Activated CD8-positive, alpha-beta T cell treated with anti-CD3 and anti-CD28 coated beads, Interleukin-2, amount 10 ng/mL, durations not matched to agents 7 days and 5 days (primary cell): Measurements from ENCODE around the gene PDSS1. TPM values are rescaled to one million over a fixed set of nuclear protein-coding genes. Genes with fewer than 3 reads are reported as not detected.
"Not testable (repeated sequence)": the region's sequence is repeated elsewhere in the genome, so short reads cannot be mapped to it uniquely, and the experiment has no call there.

Experiments used
- ATAC-seq: fragments of 150-1000 bp; cut with Tn5 transposase; one replicate; pipeline ENCODE4 v1.10.0; 2021; ENCODE audit warnings: moderate library complexity
- CTCF ChIA-PET: fragments of 350-600 bp; sonication (Branson Sonifier 250); formaldehyde crosslinking; loops from one replicate; lab custom pipeline; 2021; ENCODE audit warnings: antibody characterized with exemption; lab: Charles Lee
- POLR2A ChIA-PET: fragments of 350-600 bp; sonication (Branson Sonifier 250); formaldehyde crosslinking; loops from one replicate; lab custom pipeline; 2021; ENCODE audit warnings: antibody characterized with exemption; lab: Charles Lee
- DNase-seq: peaks from one replicate; pipeline ENCODE4 v3.0.0-alpha.2; 2020
- H3K27ac Mint-ChIP-seq: one replicate; pipeline ENCODE4 v1.8.0; 2021; ENCODE audit warnings: mild to moderate bottlenecking, mixed read lengths
- H3K27me3 Mint-ChIP-seq: one replicate; pipeline ENCODE4 v1.8.0; 2021; ENCODE audit warnings: low read depth, mixed read lengths
- H3K36me3 Mint-ChIP-seq: one replicate; pipeline ENCODE4 v1.8.0; 2021; ENCODE audit warnings: low read depth, mixed read lengths
- H3K4me1 Mint-ChIP-seq: one replicate; pipeline ENCODE4 v1.8.0; 2021; ENCODE audit warnings: low read depth, mixed read lengths
- H3K4me3 Mint-ChIP-seq: one replicate; pipeline ENCODE4 v1.8.0; 2021; ENCODE audit warnings: mild to moderate bottlenecking, mixed read lengths
- H3K9me3 Mint-ChIP-seq: one replicate; pipeline ENCODE4 v1.8.0; 2022; ENCODE audit warnings: mixed read lengths; ENCODE audit not compliant: insufficient read depth
- total RNA-seq, 2 experiments: library from RNA; stranded (reverse); gene quantifications; one replicate each; pipeline ENCODE4 v1.2.3, GENCODE V29; 2021

PDSS1 gene
- total RNA-seq, 2 experiments from 2014 or later, result 17.8 to 19.4 TPM

DNA sequence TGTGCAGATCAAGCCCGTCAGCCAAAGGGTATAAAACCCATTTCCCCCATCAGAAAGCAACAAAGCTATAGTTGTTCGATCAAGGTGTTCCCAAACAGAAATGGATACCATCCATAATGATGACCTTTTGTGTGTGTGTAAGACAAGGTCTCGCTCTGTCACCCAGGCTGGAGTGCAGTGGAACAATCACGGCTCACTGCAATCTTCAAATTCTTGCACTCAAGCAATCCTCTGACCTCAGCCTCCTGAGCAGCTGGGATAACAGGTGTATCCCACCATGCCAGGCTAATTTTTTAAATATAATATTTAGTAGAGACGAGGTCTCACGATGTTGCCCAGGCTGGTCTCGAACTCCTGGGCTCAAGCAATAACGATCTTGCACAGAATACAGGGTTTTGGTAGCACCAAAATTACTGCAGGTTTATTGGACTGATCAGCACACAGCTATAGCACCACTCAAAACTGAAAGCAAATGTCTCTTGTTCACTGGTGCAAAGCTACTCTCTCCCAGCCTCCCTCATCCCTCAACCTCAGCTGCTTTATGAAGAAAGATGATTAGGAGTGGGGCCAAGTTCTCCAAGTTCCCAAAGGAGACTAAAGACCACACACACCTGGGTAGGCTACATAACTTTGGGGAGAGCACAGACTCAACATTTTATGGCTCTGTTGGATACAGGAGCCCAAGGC, 82.7 kb downstream of the PDSS1 start:
- peaks cover 18% of the 10 kb centered on the region for H3K36me3 Mint-ChIP-seq
- H3K9me3 Mint-ChIP-seq, result no peaks in the 10 kb centered on the region
- no peaks in the 10 kb centered on the region for H3K27me3 Mint-ChIP-seq
- POLR2A ChIA-PET, result no interaction called here
- H3K4me3 Mint-ChIP-seq, result no peak overlapping the region
- no peak for DNase-seq
- CTCF ChIA-PET, result interaction anchor here (1.0 kb wide), 2 partner anchors 21 to 26 kb away, joined by 3 to 4 read pairs; no protein-coding TSS in a partner anchor
- peaks cover 22% of the 10 kb centered on the region for H3K4me1 Mint-ChIP-seq
- no peak overlapping the region for H3K27ac Mint-ChIP-seq
- ATAC-seq, result no peak

DNA sequence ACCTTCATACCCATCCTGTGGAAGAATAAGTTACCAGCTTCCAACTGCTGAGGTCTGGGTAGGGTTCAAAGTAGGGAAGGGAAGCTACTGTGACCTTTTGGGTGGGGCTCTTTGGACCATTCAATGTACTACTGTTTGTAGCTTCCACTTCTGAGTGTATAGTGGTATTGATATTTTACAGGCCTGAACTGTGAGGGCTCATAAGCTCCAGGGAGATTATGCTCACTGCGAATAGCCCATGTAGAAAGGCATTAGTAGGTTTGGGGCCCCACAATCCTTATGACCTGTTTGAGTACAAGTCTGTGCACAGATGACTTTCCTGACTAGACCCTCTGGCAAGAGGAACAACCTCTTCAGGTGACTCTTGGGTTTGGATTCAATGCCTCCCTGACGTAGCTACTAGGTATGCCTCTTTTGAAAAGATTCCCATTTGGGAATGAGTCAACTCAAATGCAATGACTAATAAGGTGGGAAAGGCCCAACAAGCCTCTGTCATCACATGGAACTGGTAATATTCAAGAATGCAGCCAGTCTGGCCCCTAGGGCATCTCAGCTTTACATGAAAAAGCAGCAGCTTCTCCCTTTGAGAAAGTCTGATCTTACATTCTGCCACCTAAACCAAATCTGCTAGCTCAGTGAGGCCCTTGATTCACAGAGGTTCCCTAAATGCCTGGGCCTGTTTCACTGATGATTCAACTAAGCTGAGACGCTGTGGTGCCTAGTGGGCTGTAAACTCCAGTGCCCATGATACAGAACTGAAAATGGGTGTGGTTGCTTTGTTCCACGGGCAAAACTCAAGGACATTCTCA, 83.5 kb downstream of the PDSS1 start:
- no peak overlapping the region for H3K4me3 Mint-ChIP-seq
- H3K36me3 Mint-ChIP-seq, result peaks cover 16% of the 10 kb centered on the region
- H3K27ac Mint-ChIP-seq, result no peak overlapping the region
- H3K27me3 Mint-ChIP-seq, result no peaks in the 10 kb centered on the region
- DNase-seq, result no peak
- ChIA-PET POLR2A (no interaction called here), CTCF (interaction anchor here (0.7 to 1.5 kb wide), 4 partner anchors 22 to 81 kb away, joined by 3 to 4 read pairs (median 4); no protein-coding TSS in a partner anchor)
- H3K4me1 Mint-ChIP-seq, result peaks cover 22% of the 10 kb centered on the region
- H3K9me3 Mint-ChIP-seq, result no peaks in the 10 kb centered on the region
- ATAC-seq, result no peak

DNA sequence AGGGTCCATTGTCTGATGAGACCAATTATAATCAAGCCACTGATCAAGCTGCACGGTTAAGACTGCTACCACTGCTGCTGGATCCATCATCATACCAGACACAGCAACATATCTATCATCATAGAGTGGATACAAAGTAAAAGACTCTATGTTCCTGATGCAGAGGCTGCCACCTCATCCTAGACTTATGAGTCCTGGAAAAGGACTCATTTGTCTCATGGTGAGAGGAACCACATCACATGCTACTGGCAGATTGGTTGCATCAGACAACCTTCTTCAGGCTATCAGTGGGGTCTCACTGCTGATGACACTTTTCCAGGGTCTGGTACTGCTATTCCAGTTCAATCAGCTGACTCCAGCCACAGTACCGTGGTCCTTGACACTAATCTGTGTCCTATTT, 84.3 kb downstream of the PDSS1 start:
- Mint-ChIP-seq H3K27me3 (no peaks in the 10 kb centered on the region), H3K4me1 (peaks cover 22% of the 10 kb centered on the region), H3K36me3 (peaks cover 20% of the 10 kb centered on the region), H3K4me3 (no peak overlapping the region), H3K9me3 (no peaks in the 10 kb centered on the region), H3K27ac (no peak overlapping the region)
- no peak for DNase-seq
- POLR2A ChIA-PET, result no interaction called here
- CTCF ChIA-PET, result interaction anchor here (0.7 to 1.5 kb wide), 2 partner anchors 56 to 80 kb away, joined by 3 to 4 read pairs; no protein-coding TSS in a partner anchor
- no peak for ATAC-seq

DNA sequence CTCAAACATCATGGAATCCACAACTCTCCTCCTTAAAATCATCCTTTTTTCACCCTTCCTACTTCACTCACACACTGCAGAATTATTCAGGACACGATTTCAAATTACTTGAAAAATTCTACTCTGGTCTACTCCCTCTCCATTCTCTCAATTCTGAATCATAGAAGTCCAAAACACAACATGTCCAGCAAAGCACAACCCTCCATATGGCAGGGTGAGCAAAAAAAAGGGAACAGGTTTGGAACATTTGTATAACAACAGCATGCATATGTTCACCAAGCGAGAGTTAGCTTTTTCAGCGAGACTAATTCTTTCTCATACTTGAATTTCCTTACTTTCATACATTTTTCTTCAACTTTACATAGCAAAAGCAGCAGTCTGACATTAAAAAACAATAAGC, 89.9 kb downstream of the PDSS1 start:
- POLR2A ChIA-PET, result no interaction called here
- ATAC-seq (no peak), DNase-seq (no peak)
- Mint-ChIP-seq H3K4me1 (peaks cover 2% of the 10 kb centered on the region), H3K27ac (no peak overlapping the region), H3K36me3 (peaks cover 36% of the 10 kb centered on the region), H3K4me3 (no peak overlapping the region), H3K9me3 (no peaks in the 10 kb centered on the region), H3K27me3 (no peaks in the 10 kb centered on the region)
- CTCF ChIA-PET, result interaction anchor here (1.0 kb wide), 1 partner anchor 22 kb away, joined by 3 read pairs; no protein-coding TSS in a partner anchor

DNA sequence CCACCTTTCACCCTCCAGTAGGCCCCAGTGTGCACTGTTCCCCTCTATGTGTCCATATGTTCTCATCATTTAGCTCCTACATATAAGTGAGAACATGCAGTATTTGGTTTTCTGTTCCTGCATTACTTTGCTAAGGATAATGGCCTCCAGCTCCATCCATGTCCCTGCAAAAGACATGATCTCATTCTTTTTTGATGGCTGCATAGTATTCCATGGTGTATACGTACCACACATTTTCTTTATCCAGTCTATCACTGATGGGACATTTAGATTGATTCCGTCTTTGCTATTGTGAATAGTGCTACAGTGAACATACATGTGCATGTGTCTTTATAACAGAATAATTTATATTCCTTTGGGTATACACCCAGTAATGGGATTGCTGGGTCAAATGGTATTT, 92.3 kb downstream of the PDSS1 start:
- POLR2A ChIA-PET, H3K4me3 Mint-ChIP-seq: not testable (repeated sequence)
- CTCF ChIA-PET, result interaction anchor here (1.5 kb wide), 1 partner anchor 64 kb away, joined by 3 read pairs; no protein-coding TSS in a partner anchor

DNA sequence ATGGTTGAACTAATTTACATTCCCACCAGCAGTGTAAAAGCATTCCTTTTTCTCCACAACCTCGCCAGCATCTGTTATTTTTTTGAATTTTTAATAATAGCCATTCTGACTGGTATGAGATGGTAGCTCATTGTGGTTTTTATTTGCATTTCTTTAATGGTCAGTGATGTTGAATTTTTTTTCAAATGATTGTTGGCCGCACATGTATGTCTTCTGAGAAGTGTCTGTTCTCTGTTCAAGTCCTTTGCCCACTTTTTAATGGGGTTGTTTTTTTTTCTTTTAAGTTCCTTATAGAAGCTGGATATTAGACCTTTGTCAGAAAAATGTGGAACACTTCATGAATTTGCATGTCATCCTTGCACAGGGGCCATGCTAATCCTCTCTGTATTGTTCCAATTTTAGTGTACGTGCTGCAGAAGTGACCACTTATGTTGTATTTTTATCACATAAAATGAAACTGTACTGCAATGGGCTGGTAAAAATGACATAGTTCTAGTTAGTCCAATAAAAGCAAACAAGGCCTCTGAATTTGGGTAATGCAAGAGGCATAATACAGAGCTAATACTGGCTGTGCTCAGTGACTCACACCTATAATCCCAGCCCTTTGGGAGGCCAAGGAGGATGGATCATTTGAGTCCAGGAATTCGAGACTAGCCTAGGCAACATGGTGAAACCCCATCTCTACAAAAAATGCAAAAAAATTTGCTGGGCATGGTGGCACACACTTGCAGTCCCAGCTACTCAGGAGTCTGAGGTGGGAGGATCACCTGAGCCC, 92.9 kb downstream of the PDSS1 start:
- no peak overlapping the region for H3K4me3 Mint-ChIP-seq
- H3K36me3 Mint-ChIP-seq, result peaks cover 36% of the 10 kb centered on the region
- POLR2A ChIA-PET, result no interaction called here

More for the DNA sequence above, 92.3 kb downstream of the PDSS1 start:
- not testable (repeated sequence) for H3K9me3 Mint-ChIP-seq, H3K27me3 Mint-ChIP-seq, DNase-seq, ATAC-seq, H3K27ac Mint-ChIP-seq, H3K4me1 Mint-ChIP-seq
- peaks cover 36% of the 10 kb centered on the region for H3K36me3 Mint-ChIP-seq

DNA sequence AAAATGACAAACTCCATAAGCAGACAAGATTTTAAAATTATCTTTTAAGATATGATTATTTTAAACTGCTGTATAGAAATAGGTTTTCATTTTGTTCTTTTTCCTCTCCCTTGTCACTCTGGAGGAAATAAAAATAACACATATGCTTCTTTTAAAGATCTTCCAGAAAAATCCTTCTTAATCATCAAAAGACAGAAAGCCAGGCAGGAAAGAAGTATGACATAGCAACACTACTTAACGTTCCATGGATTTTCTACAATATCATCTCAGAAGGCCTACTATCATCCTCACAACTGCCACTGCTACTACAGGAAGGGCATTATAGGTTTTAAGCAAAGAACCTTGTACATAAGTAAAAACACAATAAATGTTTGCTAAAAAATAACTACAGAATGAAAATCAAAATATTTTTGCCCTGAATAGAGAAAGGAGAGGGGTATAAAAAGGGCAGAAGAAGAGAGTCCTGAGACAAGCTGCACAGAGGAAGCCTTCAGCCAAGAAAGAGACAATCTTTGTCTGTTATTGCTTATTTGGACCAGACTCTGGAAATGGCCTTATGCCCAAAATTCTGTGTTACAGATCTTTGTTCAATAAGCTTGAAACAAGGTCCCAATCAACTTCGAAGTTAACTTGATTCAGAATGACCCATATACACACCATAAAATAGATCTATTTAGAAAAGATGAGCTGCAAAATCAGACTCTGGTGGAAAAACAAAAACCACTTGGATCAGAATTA, 95.4 kb downstream of the PDSS1 start:
- Mint-ChIP-seq H3K9me3 (peaks cover 5% of the 10 kb centered on the region), H3K27me3 (no peaks in the 10 kb centered on the region), H3K4me3 (no peak overlapping the region), H3K4me1 (peaks cover 2% of the 10 kb centered on the region), H3K36me3 (peaks cover 38% of the 10 kb centered on the region), H3K27ac (no peak overlapping the region)
- ChIA-PET POLR2A (no interaction called here), CTCF (interaction anchor here (0.9 kb wide), 1 partner anchor 17 kb away, joined by 3 read pairs; no protein-coding TSS in a partner anchor)
- ATAC-seq (no peak), DNase-seq (no peak)

More for the DNA sequence above, 92.9 kb downstream of the PDSS1 start:
- ATAC-seq, result no peak
- CTCF ChIA-PET, result no interaction called here
- H3K4me1 Mint-ChIP-seq, result peaks cover 2% of the 10 kb centered on the region
- no peak for DNase-seq
- no peaks in the 10 kb centered on the region for H3K27me3 Mint-ChIP-seq
- H3K27ac Mint-ChIP-seq, result no peak overlapping the region
- H3K9me3 Mint-ChIP-seq, result peaks cover 3% of the 10 kb centered on the region

Other genes with a start within 250 kb of the PDSS1 start
- 10 to 100 TPM; 46.9 to 49.7 TPM for gene ABI1, start 163.3 kb downstream of the PDSS1 start, total RNA-seq